Common myeloid progenitor, CD34-positive (primary cell): ENCODE measurements around the gene SCRN1.

Experiments used
- CTCF ChIA-PET: fragments of 350-600 bp; sonication (Branson Sonifier 250); formaldehyde crosslinking; loops from one replicate; lab custom pipeline; 2021; ENCODE audit warnings: antibody characterized with exemption; lab: Charles Lee
- POLR2A ChIA-PET: fragments of 350-600 bp; sonication (Branson Sonifier 250); formaldehyde crosslinking; loops from one replicate; lab custom pipeline; 2021; ENCODE audit warnings: antibody characterized with exemption; lab: Charles Lee
- DNase-seq, 3 donors: peaks; one replicate each; pipeline versions ENCODE4 v3.0.0 to v3.0.0-alpha.2; 2013
- H3K27ac ChIP-seq, 2 experiments: 1 replicate in 1 of 2; 2 replicates in 1 of 2; pipeline ENCODE4 v1.7.0; 2013; ENCODE audit warnings: inconsistent platforms in 2 of 2, low read length in 2 of 2, mild to moderate bottlenecking in 2 of 2, low read depth in 1 of 2, moderate library complexity in 1 of 2; ENCODE audit not compliant: severe bottlenecking in 2 of 2, insufficient read depth in 1 of 2, poor library complexity in 1 of 2
- H3K27me3 ChIP-seq, 5 experiments: replicated peaks in 2 of 5; 1 replicate in 3 of 5; 2 replicates in 2 of 5; pipeline versions ENCODE4 v1.6.1 to v1.7.0; 2013; ENCODE audit warnings: low read length in 4 of 5, mild to moderate bottlenecking in 2 of 5, moderate library complexity in 2 of 5, inconsistent platforms in 1 of 5; ENCODE audit not compliant: insufficient read depth in 5 of 5, control insufficient read depth in 4 of 5
- H3K36me3 ChIP-seq, 4 experiments: 1 replicate in 2 of 4; 2 replicates in 2 of 4; pipeline versions ENCODE4 v1.6.1 to v1.7.0; 2013; ENCODE audit warnings: low read length in 3 of 4, control low read depth in 1 of 4, mild to moderate bottlenecking in 1 of 4; ENCODE audit not compliant: control insufficient read depth in 4 of 4, insufficient read depth in 4 of 4
- H3K4me1 ChIP-seq, 4 experiments: 1 replicate in 3 of 4; 2 replicates in 1 of 4; pipeline versions ENCODE4 v1.6.1 to v1.7.1; 2013; ENCODE audit warnings: low read length in 3 of 4, mild to moderate bottlenecking in 3 of 4, control low read depth in 1 of 4, inconsistent platforms in 1 of 4, moderate library complexity in 1 of 4; ENCODE audit not compliant: control insufficient read depth in 4 of 4, insufficient read depth in 4 of 4; ENCODE audit errors: control extremely low read depth in 1 of 4
- H3K4me3 ChIP-seq, 7 experiments: 1 replicate in 4 of 7; 2 replicates in 3 of 7; pipeline versions ENCODE4 v1.5.1 to v1.7.0; 2013; ENCODE audit warnings: mild to moderate bottlenecking in 7 of 7, low read length in 6 of 7, moderate library complexity in 6 of 7, inconsistent platforms in 2 of 7, low read depth in 2 of 7, control low read depth in 1 of 7; ENCODE audit not compliant: insufficient read depth in 4 of 7, control insufficient read depth in 1 of 7; ENCODE audit errors: extremely low read depth in 1 of 7
- H3K9me3 ChIP-seq, 5 experiments: 1 replicate in 4 of 5; 2 replicates in 1 of 5; pipeline versions ENCODE4 v1.6.1 to v1.7.1; 2013; ENCODE audit warnings: low read length in 4 of 5, mild to moderate bottlenecking in 2 of 5, inconsistent platforms in 1 of 5, low read depth in 1 of 5, moderate library complexity in 1 of 5; ENCODE audit not compliant: control insufficient read depth in 4 of 5, insufficient read depth in 2 of 5; ENCODE audit errors: control extremely low read depth in 1 of 5
- WGBS: methylation state at CpG from one replicate; pipeline ENCODE4 v1.1.5; 2013; ENCODE audit not compliant: insufficient coverage; 5-methylcytosine and 5-hydroxymethylcytosine counted together

Gene SCRN1

DNA sequence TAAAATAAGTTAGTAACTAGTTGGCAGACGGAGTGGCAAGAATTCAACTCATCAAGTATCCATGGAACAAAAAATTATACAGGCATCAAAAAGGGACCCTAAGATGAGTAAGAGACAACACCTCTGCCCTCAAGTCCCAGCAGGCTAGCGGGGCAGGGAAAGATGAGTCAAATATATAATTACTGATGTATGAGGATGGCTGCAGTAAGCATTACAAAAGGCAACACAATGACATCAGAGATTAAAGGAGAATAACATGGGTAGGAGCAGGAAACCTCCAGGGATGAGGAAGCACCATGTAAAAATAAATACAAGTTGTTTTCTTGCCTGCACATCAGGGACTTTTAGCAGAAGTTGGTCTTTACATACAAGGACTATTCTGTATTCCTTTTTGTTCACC is 49.4 kb downstream of the SCRN1 start:
- CTCF ChIA-PET, result interaction anchor here (1.0 to 7.2 kb wide), 2 partner anchors 18 to 123 kb away, joined by 3 to 64 read pairs; no protein-coding TSS in a partner anchor
- POLR2A ChIA-PET, result no interaction called here
- H3K4me1 ChIP-seq, result no peaks in the 10 kb centered on the region
- H3K27ac ChIP-seq, result no peak overlapping the region
- no peaks in the 10 kb centered on the region for H3K9me3 ChIP-seq
- no peak for DNase-seq
- 100% methylated on average over 1 of the region's 2 CpGs for WGBS
- H3K27me3 ChIP-seq, result no peaks in the 10 kb centered on the region
- no peak overlapping the region for H3K4me3 ChIP-seq
- peaks cover 24 to 94% (median 70%) of the 10 kb centered on the region in 4 experiments for H3K36me3 ChIP-seq

DNA sequence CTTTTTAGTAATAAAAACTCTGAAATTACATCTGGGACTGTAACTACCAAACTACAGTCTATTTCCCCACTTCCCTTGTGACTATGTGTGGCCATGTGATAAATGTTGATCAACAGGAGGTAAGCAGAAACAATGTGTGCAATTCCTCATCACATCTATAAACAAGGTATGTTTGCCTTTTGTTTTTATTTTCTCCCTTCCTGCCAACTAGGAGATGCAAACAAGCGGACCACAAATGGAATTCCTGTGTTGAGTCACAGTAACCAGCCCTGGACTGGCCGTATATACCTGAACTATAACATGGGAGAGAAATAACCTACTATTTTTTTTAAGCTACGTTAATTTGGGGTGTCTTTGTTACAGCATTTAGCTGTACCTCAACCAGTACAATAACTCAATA is 52.5 kb downstream of the SCRN1 start:
- WGBS, result 100% methylated on average over 2 of the region's 3 CpGs

DNA sequence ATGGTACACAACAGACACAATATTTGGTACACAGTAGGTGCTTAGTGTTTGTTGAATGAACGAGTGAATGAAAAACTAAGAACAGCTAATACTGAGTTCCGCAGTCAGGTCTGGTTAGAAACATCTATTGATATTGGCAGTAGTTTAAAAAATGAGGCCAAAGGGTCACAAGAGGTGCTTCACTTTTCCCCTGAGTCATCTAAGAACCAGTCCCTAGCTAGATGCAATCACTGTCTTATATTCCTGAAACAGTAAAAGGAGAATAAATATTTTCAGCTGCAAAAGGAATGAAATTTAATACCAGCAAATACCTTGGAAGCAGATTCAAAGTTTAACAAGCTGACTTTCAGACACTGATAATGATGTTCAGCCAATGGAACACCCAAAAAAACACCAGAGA is 54.5 kb downstream of the SCRN1 start:
- CTCF ChIA-PET, result interaction anchor here (1.3 to 6.8 kb wide), 4 partner anchors 10 to 130 kb away, joined by 3 to 40 read pairs (median 5); no protein-coding TSS in a partner anchor
- Histone ChIP-seq H3K9me3 (no peaks in the 10 kb centered on the region), H3K4me1 (no peaks in the 10 kb centered on the region), H3K4me3 (no peak overlapping the region), H3K27ac (no peak overlapping the region), H3K27me3 (no peaks in the 10 kb centered on the region), H3K36me3 (peaks cover 22 to 83% (median 61%) of the 10 kb centered on the region in 4 experiments)
- POLR2A ChIA-PET, result no interaction called here
- WGBS, result 100% methylated on average over 2 of the region's 2 CpGs
- DNase-seq, result no peak

More for the DNA sequence above, 52.5 kb downstream of the SCRN1 start:
- Histone ChIP-seq H3K27me3 (no peaks in the 10 kb centered on the region), H3K36me3 (peaks cover 26 to 89% (median 66%) of the 10 kb centered on the region in 4 experiments), H3K4me1 (no peaks in the 10 kb centered on the region), H3K4me3 (no peak overlapping the region), H3K9me3 (no peaks in the 10 kb centered on the region), H3K27ac (no peak overlapping the region)
- ChIA-PET POLR2A (no interaction called here), CTCF (no interaction called here)
- DNase-seq, result no peak

DNA sequence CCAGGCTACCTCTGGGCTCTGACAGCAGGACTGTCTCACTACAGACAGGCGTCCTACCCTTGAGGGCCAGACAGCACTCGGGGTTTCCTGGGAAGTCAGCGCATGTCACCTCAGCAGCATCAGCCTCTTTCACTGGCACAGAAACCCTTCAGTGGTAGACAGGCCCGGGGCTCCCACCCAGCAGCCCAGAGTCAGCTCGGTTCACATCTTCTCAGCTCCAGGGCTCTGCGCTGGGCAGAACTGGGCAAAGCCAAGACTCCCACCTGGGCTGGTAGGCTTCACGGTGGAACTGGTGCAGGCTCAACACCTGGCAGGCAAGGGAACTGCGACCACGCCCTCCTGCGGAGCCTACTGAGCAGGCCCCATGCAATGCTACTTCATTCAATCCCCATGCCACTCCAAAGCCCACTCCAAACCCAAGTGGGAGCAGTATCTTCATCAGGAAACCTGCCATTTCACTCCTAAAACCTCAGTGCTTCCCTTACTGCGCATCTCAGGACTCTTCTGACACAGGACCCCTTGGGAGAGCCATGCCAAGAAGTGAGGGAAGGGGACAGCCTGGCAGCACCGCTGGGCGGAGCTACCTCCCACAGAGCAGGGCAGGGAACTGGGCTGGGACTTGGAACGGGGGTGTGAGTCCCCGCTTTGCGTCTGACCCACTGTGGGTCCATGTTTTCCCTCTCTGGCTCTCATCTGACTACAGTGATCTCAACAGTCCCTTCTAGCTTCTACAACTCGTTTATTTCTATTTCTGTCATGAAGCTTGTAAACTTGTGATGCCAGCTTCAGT is 60.4 kb downstream of the SCRN1 start:
- 92% methylated on average over 16 of the region's 17 CpGs for WGBS
- H3K27me3 ChIP-seq, result no peaks in the 10 kb centered on the region
- DNase-seq, result no peak
- ChIA-PET CTCF (interaction anchor here (0.8 to 6.8 kb wide), 4 partner anchors 7 to 132 kb away, joined by 3 to 40 read pairs (median 7); no protein-coding TSS in a partner anchor), POLR2A (no interaction called here)
- H3K36me3 ChIP-seq, result peaks cover 6 to 57% (median 38%) of the 10 kb centered on the region in 4 experiments
- H3K27ac ChIP-seq, result no peak overlapping the region
- H3K4me3 ChIP-seq, result no peak overlapping the region
- no peaks in the 10 kb centered on the region for H3K4me1 ChIP-seq
- no peaks in the 10 kb centered on the region for H3K9me3 ChIP-seq

DNA sequence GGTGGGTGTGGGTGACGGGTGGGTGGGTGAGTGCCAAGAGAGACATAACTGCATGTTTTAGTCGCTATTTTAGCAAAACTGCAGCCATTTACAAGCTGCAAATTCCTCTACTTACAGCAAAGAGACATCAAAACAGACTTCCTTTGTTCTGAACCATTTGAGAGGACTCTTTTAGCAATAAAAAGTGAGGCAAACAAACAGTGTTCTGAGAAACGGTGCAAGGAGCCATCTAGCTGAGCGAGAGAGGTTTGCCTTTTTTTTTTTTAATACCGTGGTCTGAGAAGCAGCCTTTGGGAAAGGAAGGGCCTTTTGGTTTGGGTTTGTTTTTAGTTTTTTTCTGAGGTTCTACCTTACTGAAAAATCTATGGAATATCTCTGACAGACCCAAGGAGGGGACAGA is 62.9 kb downstream of the SCRN1 start:
- no peaks in the 10 kb centered on the region for H3K27me3 ChIP-seq
- H3K27ac ChIP-seq, result no peak overlapping the region
- DNase-seq, result no peak
- POLR2A ChIA-PET, result no interaction called here
- H3K9me3 ChIP-seq, result no peaks in the 10 kb centered on the region
- H3K36me3 ChIP-seq, result peaks cover 8 to 64% (median 40%) of the 10 kb centered on the region in 4 experiments
- CTCF ChIA-PET, result interaction anchor here (0.7 to 7.8 kb wide), 4 partner anchors 52 to 179 kb away, joined by 3 to 119 read pairs (median 3); no protein-coding TSS in a partner anchor
- 96% methylated on average over 2 of the region's 5 CpGs for WGBS
- no peak overlapping the region for H3K4me3 ChIP-seq
- no peaks in the 10 kb centered on the region for H3K4me1 ChIP-seq

DNA sequence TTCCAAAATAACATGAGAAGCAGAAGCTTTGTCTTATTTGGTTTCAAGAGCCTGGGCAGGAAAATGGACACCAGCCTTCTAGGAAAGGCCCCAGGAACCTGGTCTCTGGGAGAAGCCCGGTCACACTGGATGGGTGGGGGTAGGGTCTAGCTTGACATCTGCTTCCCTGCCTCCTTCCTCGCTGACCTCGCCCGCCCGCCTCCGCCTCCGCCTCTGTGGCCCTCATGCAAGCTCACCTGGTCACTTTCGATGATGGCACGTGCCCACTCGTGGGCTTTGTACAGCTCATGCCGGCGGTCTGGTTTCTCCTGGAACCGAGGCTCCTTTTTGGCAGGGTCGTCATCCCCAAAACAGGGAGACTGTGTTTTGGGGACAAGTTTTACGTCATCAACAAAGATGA is 63.4 kb downstream of the SCRN1 start:
- ChIA-PET POLR2A (no interaction called here), CTCF (interaction anchor here (0.7 to 7.8 kb wide), 4 partner anchors 51 to 178 kb away, joined by 3 to 119 read pairs (median 3); no protein-coding TSS in a partner anchor)
- Histone ChIP-seq H3K27ac (no peak overlapping the region), H3K4me1 (no peaks in the 10 kb centered on the region), H3K36me3 (peaks cover 6 to 63% (median 37%) of the 10 kb centered on the region in 4 experiments), H3K9me3 (no peaks in the 10 kb centered on the region), H3K4me3 (no peak overlapping the region), H3K27me3 (no peaks in the 10 kb centered on the region)
- WGBS, result 95% methylated on average over 13 of the region's 15 CpGs
- no peak for DNase-seq

DNA sequence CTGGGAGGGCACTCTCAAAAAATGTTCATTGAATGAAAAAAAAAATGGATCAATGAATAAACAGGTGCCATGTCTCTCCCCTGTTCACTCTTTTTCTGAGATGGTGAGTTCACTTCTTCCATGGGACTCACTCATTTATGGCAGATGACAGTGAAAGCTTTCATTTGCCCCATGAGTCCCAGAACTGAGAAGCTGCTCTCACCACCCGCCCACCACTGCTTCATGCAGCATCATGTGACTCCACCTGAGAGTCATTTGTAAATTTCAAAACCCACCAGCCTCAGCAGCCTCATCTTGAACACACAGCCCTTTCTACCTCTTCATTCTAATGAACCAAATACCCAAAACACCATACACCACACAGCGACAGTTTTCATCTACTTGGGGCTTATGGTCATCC is 64.9 kb downstream of the SCRN1 start:
- POLR2A ChIA-PET, result no interaction called here
- 90% methylated on average over 2 of the region's 2 CpGs for WGBS
- no peaks in the 10 kb centered on the region for H3K4me1 ChIP-seq

More for the DNA sequence above, 64.9 kb downstream of the SCRN1 start:
- DNase-seq, result no peak
- CTCF ChIA-PET, result interaction anchor here (1.0 to 7.8 kb wide), 3 partner anchors 50 to 137 kb away, joined by 5 to 119 read pairs (median 24); no protein-coding TSS in a partner anchor
- no peaks in the 10 kb centered on the region for H3K9me3 ChIP-seq
- no peak overlapping the region for H3K27ac ChIP-seq
- H3K36me3 ChIP-seq, result peaks cover 6 to 65% (median 38%) of the 10 kb centered on the region in 4 experiments
- no peaks in the 10 kb centered on the region for H3K27me3 ChIP-seq
- no peak overlapping the region for H3K4me3 ChIP-seq
